ENCODE results near the gene VAMP4.
"Not testable (repeated sequence)": the region's sequence is repeated elsewhere in the genome, so short reads cannot be mapped to it uniquely, and the experiment has no call there.

The VAMP4 gene

DNA sequence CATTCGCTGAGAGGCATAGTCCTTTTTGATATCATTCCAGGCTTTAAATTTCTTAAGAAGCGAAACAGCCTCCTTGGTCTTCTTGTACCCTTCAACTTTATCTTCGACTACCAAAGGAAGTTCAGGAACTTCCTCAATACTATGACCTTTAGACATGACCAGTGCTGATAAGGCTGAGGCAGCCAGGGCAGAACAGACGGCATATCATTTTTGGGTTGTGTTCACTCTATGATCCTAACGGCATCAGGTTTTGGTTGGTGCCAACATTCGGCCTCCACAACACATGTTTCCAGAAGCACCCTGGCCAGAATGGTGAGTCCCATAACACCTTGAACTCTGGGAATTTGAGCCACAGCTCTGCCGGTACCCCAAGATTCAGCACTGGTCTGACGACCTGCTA, 58.0 kb downstream of the VAMP4 start:
- no peak for DNase-seq

DNA sequence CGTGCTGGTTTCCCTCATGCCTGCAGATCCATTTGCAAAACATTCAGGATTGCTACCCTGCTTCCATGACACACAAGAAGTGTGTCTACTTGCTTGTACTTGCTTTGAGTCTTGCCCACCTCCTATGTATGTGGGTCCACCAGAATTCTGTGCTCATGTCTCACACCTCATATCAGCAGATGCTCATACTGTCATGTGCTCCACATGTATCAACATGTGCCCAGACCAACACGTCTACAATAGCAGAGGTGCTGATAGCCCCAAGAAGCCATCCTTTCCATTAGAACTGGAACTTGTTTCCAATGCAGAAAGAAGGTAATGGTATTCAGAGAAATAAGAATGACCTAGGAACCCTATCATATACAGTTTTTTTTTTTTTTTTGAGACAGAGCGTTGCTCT, 61.5 kb downstream of the VAMP4 start:
- no peak for DNase-seq

DNA sequence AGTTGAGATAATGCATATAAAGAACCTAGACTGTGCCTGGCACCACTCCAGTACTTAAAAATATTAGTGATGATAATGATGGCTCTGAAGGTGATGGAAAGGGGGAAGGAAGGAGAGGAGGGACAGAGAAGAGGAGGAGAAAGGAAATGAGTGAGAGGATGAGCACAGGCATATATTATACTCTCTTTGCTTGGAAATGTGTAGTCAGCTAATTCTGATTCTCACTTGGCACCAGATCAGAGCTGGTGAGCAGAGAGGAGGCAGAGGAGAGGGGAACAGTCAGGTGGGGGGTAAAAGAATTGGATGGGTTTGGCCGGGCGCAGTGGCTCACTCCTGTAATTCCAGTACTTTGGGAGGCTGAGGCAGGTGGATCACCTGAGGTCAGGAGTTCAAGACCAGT, 65.0 kb downstream of the VAMP4 start:
- no peak for DNase-seq

DNA sequence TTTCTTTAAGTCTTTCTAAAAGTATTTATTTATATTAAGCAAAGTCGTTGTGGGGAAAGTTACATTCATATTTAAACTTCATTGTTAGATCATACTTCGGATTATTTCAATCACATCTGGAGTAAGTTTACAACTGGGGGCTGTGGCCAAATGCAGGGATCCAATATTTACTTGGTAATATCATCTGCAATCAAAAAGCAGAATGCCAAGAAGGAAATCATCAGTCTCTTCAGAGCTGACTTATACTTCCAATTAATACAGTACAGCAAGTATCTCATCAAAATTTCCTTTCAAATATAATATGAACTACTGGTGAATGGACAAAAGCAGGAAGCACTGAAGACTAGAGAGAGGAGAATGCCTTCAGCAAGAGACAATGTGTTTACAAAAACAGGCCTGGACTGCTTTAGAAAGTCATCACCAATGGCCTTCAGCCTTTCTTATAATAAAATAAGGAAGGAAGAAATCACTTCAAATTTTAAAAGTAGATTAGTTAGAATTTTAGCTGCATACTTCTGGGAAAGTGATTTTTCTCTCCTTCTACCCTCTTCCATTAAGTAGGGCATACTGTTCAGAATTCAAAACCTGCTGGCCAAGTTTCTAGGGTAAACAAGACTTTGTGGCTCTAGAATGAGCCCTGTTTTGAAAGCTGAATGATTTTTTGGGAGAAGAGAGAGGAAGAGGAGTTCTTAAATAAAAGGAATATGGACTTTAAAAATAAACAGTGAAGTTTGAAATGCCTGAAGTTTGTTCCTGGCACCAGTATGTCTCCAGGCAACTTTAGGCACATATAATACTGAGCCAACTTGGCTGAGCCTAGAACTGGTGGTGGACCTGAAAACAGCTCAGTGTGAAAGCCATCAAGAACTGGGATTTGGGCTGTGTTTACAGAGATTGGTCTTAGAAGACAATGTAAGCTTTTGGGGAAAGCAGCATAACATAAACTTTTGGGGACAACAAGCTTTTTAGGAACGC, 67.1 kb downstream of the VAMP4 start:
- DNase-seq = no peak

DNA sequence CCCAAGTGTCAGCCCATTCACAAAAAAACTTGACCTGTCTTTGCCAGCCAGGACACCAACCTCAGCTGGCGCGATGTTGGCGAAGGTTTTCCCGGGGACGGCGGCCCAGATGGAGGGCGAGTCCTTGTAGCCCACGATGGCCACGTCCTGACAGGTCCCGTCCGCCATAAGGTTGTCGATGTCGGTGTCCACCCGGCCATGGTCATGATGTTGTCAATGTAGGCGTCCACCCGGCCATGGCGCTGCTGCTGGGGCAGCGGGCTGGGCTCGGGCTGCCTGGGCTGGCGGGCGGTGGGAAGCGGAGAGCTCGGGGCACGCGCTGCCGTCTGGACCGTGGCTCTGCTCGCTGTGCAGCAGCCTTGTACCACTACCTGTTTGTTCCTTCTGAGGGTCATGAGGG, 71.1 kb downstream of the VAMP4 start:
- no peak for DNase-seq

DNA sequence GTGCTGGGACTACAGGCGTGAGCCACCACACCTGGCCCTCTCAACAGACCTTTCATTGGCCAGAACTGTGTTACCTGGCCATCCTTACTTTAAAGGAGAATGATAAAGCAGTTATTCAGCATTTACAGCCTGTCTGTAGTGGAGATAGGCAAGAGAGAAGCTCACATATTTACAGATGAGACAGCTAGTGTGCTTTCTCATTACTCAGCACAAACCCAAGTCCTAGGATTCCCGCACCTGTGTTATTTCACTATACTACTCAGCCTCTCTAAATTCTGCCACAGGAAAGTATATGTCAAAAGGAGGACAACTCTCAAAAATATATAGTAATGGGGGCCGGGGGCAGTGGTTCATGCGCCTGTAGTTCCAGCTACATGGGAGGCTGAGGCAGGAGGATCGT, 73.5 kb downstream of the VAMP4 start:
- DNase-seq = no peak

DNA sequence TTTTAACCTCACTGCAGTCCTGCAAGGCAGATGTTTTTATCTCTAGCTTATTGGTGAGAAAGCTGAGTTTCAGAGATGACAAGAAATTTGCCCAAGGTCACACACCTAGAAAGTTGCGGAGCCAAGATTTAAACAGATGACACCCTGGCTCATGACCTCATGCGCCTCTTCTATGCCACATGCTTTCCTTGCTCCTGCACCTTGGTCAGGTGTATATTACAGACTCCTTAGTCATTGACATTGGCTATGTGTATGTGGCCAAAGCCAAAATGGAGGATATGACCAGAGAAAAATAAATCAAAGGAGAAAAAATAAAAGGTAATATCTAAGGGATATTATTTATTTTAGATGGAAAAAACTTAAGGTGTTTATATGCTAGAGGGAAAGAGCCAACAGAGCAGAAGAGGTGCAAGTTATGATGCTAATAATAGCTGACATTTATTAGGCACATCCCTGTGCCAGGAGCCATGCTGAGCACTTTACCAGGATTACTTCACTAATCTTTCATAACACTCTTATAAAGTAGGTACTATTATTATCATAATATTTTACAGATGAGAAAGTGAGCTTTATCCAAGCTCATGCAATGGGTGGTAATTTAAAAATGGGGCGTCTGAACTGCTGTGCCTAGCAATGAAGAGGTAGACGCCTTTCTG, 75.6 kb downstream of the VAMP4 start:
- no peak for DNase-seq

DNA sequence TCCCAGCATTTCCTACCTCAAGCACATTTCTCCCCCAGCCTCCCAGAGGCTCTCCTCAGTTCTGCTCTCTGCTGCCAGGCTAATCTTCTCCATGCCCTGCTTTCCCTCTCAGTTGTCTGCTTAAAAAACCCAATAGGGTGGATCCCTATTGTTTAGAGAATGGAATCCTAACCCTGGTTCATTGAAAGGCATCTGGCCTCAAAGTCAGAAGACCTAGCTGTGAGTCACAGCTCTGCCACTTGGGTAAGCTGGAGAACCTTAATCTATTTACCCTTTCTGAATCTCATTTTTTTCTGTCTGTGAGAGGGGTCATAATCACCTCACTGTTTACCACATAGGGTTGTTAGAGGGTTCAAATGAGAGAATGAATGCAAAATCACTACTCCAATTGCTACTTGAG, 76.9 kb downstream of the VAMP4 start:
- DNase-seq = no peak

DNA sequence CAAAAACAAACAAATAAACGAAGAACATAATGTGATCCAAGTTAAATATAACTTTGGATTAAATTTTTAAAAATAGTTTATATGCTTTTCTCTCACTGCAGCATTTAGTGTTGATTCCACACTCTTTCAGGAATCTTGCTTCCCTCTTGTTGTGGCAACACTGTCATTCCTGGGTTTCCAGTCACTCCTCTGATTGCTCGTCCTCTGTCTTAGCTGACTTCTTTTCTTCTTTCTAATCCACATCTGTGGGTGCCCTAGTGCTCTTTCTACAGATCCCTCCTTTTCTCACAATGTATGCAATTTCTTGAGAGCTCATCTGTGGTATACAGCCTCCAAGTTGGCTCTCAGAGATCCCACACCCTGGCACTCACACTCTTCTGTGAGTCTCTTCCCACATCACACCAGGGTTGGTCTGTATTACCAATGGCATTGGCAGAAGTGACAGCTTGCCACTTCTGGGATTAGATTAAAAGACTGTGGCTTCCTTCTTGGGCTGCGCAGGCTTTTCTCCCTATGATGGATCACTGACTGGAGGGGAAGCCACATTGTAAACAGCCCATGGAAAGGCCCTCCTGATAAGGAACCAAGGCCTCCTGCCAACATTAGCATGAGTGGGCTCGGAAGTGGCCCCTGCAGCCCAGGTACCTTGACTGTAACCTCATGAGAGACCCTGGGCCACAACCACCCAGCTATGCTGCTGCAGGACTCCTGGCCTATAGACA, 77.8 kb downstream of the VAMP4 start:
- no peak for DNase-seq

DNA sequence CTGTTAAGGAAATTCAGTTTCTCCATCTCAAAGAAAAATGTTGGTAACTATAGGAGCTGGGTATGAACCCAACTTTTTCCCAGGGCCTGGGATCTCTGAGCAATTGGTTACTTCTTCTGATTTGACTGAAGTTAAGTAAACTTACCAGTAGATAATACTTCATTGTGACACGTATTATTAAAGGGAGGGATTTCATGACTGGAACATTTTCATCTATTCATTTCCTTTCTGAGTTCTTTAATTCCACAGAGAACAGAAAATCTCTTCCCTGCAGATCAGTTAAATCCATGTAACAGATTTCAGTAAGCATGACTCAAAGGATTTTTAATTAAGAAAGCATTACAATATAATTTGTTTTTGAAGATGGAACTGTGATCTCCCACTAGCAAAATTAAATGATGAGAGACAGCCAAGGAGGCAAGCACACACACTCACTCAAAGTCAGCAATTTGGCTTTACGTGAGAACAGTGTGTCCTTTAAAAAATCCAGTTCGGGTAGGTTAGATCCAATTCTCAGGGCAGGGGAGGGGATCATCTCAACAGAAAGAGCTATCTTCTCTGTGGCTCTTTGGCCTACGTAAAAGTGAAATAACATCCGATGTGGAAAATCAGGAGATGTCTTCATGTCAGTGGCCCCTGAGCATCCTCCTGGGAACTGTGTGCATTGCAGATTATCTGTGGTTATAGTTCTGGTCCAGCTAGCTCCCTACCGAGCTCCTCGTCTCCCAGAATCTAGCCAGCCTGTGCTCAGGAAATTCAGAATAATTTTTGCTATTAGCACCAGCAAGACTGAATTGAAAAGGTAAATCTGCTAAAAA, 78.6 kb downstream of the VAMP4 start:
- DNase-seq = no peak

DNA sequence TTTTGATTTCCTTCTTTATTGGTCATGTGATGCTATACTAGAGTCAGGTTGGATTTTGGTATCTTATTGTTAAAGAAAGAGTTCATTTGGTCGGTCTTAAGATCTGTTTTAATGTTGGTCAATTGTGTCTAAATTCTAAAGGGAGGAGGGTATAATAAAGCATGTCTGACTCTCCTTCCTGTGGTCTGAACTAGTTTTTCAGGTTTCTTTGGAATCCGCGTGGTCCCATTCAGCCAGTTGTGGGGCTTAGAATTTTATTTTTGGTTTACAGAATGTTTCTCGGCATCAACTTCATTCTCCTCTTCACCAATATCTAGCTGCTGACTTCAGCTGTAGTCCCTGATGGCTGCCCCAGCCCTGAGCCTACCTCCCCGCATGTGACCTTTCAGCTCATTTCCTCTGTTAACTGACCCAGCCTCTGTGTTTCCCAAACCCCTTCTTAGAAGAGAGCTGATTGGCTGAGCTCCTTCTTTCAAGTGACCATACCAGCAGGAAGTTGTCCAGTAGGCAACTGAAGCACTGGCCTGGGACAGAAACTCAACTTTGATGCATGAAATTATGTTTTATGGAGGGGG, 80.7 kb downstream of the VAMP4 start:
- no peak for DNase-seq

DNA sequence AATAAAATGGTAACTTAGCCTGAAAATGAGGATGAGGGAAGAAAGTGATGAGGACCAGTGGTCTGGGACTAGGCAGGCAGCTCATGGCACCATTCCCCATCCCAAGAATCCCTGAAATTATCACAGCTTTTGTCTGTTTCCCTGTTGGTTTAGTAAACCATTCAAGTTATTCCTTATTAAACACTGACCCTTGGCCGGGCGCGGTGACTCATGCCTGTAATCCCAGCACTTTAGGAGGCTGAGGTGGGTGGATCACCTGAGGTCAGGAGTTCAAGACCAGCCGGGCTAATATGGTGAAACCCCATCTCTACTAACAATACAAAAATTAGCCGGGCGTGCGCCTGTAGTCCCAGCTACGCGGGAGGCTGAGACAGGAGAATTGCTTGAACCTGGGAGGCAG, 85.7 kb downstream of the VAMP4 start:
- not testable (repeated sequence) for DNase-seq

DNA sequence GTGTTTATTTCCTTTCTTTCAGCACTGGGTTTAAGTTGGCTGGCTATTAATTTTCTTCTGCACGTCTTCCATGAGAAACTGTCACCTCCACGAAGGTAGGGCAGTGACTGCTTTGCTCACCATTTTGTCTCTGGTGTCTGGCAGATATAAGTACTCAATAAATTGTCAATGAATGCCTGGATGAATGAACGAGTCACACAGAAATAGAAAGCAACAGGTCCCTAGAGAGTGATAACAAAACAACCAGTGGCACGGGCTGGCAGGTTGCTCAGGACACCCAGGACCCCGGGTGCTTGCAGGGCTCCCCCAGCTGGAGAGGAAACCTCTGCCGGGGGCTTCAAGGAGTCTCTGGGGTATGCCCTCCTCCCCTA, 86.1 kb downstream of the VAMP4 start:
- no peak for DNase-seq

DNA sequence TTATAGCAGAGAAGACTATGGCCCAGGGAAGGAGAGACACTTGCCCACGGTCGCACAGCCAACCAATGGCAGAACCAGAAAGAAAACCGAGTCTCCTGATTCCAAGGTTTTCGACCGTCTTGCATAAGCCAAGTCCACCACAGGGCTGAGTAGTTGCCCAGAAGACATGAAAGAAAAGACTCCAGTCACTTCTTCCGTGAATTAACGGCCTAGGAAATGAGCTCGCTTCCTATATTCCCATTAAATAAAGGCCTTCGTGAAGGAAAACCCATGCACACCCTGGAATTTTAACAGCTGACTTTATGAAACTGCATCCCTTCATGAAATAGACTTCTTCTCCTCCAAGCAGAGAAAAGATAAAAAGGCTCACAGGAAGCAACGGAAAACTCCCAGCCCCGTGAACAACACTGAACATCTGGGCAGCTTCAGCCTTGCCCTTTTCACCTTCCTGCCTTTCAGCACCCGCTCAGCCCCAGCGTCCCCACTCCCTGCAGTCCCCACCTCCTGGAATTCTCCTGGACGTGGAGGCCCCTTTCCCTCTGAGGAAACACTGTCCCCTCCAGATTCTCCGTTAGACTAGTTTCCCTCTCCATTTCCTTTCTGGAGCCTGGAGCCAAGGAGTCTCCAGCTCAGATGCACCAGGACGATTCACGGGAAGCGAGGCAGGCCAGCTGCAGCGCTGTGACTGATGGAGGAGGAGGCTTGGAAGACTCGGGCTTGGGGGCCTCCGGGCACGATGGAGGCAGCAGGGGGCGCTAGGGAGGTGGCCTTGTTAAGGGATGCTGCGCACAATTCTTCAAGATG, 86.7 kb downstream of the VAMP4 start:
- DNase-seq = no peak

DNA sequence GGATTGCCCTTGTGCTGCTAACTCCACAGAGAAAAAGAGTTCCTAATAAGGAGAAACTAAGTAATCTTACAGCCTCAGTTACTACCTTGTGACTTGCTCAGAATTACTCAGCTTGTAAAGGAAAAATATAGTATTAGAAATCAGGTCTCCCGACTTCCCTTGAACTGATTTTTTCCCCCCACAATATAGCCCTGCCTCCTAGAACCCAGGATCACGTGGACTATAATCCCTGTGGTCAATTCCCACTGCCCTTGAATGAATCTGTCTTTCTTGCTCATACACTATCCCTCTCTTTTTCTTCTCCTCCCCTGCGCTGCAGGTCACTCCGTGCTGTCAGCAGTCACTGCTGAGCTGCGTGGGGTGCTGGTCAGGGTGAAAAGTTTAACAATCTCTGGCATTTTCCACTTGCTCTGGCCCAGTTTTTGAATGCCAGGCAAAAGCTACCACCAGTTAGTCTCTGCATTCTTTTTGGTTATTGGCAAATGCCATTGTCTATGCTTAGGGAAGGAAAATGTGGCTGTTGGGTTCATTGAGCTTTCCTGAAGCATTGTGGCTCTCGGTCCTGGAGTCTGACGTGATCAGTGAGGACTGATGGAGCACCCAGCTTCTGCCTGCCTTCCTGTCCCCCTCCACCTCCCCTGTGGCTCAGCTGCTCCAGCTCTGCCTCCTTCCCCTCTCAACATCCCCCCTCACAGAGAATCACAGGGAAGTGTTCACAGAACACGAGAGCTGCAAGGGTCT, 87.5 kb downstream of the VAMP4 start:
- no peak for DNase-seq

DNA sequence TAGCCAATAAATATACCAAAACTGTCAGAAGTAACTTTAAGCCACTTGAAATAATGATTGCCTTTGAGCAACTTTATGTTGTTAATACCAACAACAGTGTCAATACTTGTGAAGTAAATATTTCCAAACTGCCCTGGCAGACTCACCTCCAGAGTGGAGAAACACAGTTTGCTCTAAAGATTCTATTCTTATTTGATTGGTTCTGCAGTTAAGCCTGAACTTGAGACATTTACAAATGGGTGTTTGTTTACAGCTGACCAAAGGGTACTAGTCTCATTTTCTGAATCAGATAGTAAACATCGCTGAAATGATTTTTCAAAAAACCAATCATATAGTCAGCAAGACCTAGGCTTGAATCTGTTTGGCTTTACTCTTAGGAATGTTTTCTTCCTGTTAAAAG, 88.1 kb downstream of the VAMP4 start:
- no peak for DNase-seq

DNA sequence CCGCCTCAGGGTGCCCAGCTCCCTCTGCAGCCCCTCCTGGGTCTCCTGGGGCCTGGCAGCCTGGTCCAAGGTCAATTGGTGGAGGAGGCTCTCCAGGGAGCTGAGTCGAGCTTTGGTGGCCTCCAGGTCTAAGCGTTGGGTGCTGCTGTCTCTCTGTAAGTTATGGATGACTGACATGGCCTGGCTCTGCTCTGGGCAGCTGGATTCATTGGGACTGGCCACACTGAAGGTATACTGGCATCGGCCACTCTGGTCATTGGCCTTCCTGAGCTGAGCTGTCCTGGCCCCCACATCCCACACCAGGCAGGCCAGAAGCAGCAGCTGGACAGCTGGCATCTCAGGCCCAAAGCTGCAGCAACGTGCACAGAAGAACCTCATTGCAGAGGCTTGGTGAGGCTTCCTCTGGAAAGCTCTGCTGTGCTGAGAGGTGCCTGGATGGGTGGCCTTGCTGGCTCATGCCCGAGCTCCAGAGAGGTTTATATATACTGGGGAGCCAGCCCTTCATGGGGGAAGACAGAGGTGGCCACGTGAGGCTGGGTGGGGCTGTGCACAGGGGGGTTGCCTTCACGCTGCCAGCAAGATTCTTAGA, 89.5 kb downstream of the VAMP4 start, which contains the start of gene MYOC:
Gene MYOC (minus strand): TSS at position 455 of the 589 bp plus-strand sequence. CDS start 77 bp downstream, at position 378.
- no peak for DNase-seq

Data from amniotic stem cell (primary cell).